ENCODE measurements around the gene SH3RF3.

Gene SH3RF3

DNA sequence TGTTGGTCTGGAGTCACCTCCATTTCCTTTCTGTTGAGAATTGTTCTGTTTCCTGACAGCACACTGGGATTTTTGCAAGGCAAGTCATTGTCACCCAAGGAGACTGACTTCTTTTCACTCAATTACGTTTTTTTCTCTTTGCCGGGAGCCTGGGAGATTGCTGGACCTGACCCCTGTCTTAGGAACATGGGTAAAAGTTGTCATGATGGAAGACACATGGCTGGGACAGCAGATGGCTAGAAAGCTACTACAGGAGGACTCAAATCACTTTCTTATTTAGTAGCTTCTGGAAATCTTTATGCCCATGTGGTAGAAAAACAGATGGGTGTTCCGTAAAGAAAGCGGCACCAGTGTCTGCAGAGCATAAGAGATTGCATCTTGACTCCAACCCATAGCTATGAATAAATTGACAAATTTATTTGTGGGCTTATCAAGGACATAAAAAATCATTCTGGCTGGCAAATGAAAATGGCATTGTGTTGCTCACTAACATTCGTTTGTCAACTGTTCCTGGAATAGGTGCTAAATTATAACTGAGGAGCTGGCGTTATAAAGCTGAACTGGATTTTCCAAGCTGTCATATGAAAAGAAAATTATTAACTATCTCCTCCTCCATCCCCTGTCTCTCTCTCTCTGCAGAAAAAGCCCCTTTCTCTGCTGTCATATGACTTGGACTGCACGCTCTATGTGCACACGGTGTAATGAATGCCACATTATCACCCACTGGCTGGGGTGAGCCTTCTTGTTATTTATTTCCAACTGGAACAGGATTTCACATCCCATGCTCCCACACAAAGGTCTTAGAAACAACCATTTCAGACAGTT is 159.8 kb downstream of the SH3RF3 start:
- TF ChIP-seq REST (IDR thresholded peaks at IDR 0.05; ENCODE audit: insufficient read depth in 1 of 2, low read depth in 2 of 2, low read length in 2 of 2) (no peak), TAF1 (IDR thresholded peaks at IDR 0.05; ENCODE audit: borderline replicate concordance, insufficient read depth, low read length) (no peak), POLR2AphosphoS5 (IDR thresholded peaks at IDR 0.05; ENCODE audit: low read depth, low read length) (no peak), SIN3A (IDR thresholded peaks at IDR 0.05; ENCODE audit: borderline replicate concordance, insufficient read depth, low read length) (no peak)

- TF ChIP-seq TAF1 (IDR thresholded peaks at IDR 0.05; ENCODE audit: borderline replicate concordance, insufficient read depth, low read length) (no peak), POLR2AphosphoS5 (IDR thresholded peaks at IDR 0.05; ENCODE audit: low read depth, low read length) (no peak), REST (IDR thresholded peaks at IDR 0.05; ENCODE audit: insufficient read depth in 1 of 2, low read depth in 2 of 2, low read length in 2 of 2) (no peak), SIN3A (IDR thresholded peaks at IDR 0.05; ENCODE audit: borderline replicate concordance, insufficient read depth, low read length) (no peak), FOXP2 (optimal IDR thresholded peaks at IDR 0.05; ENCODE audit: borderline replicate concordance, extremely low read depth, extremely low read length, insufficient read depth) (no peak)
Measured at GRCh38 chr2:109289504-109290222, 160.7 kb downstream of the SH3RF3 start.

- TF ChIP-seq TAF1 (IDR thresholded peaks at IDR 0.05; ENCODE audit: borderline replicate concordance, insufficient read depth, low read length) (no peak), POLR2AphosphoS5 (IDR thresholded peaks at IDR 0.05; ENCODE audit: low read depth, low read length) (no peak), REST (IDR thresholded peaks at IDR 0.05; ENCODE audit: insufficient read depth in 1 of 2, low read depth in 2 of 2, low read length in 2 of 2) (no peak), SIN3A (IDR thresholded peaks at IDR 0.05; ENCODE audit: borderline replicate concordance, insufficient read depth, low read length) (no peak), FOXP2 (optimal IDR thresholded peaks at IDR 0.05; ENCODE audit: borderline replicate concordance, extremely low read depth, extremely low read length, insufficient read depth) (no peak)
Measured at GRCh38 chr2:109290887-109291643, 162.1 kb downstream of the SH3RF3 start.

GRCh38 chr2:109292386-109292785 is 163.4 kb downstream of the SH3RF3 start:
- no peak for TF ChIP-seq FOXP2 (optimal IDR thresholded peaks at IDR 0.05; ENCODE audit: borderline replicate concordance, extremely low read depth, extremely low read length, insufficient read depth)
- no peak for TF ChIP-seq POLR2AphosphoS5 (IDR thresholded peaks at IDR 0.05; ENCODE audit: low read depth, low read length)
- no peak for TF ChIP-seq SIN3A (IDR thresholded peaks at IDR 0.05; ENCODE audit: borderline replicate concordance, insufficient read depth, low read length)
- no peak for TF ChIP-seq REST (IDR thresholded peaks at IDR 0.05; ENCODE audit: insufficient read depth in 1 of 2, low read depth in 2 of 2, low read length in 2 of 2)
- TF ChIP-seq TAF1 (IDR thresholded peaks at IDR 0.05; ENCODE audit: borderline replicate concordance, insufficient read depth, low read length) = no peak
